Adrenal gland (tissue), 5 donors: Measurements from ENCODE around the gene HSP90AA1.

Source experiments
- POLR2A ChIP-seq, 2 donors: fragments of 450-650 bp; IDR thresholded peaks; one replicate each; pipeline ENCODE4 v1.6.1; 2017; ENCODE audit warnings: antibody characterized with exemption in 2 of 2, mild to moderate bottlenecking in 2 of 2, moderate library complexity in 1 of 2
- TF ChIP-seq, protein P1 (sequence below), 6 experiments: fragments of 450-650 bp in 4 of 6; fragments of 200-600 bp in 2 of 6; sonication (generic) in 1 of 6; IDR thresholded peaks; 1 replicate in 5 of 6; 2 replicates in 1 of 6; pipeline versions ENCODE4 v1.5.1 to v1.8.0; 2016 to 2021; ENCODE audit warnings: antibody characterized with exemption in 6 of 6, mild to moderate bottlenecking in 2 of 6, moderate library complexity in 1 of 6
- donor health status: DM: no; HTN: no; CAD: no.

DNA sequence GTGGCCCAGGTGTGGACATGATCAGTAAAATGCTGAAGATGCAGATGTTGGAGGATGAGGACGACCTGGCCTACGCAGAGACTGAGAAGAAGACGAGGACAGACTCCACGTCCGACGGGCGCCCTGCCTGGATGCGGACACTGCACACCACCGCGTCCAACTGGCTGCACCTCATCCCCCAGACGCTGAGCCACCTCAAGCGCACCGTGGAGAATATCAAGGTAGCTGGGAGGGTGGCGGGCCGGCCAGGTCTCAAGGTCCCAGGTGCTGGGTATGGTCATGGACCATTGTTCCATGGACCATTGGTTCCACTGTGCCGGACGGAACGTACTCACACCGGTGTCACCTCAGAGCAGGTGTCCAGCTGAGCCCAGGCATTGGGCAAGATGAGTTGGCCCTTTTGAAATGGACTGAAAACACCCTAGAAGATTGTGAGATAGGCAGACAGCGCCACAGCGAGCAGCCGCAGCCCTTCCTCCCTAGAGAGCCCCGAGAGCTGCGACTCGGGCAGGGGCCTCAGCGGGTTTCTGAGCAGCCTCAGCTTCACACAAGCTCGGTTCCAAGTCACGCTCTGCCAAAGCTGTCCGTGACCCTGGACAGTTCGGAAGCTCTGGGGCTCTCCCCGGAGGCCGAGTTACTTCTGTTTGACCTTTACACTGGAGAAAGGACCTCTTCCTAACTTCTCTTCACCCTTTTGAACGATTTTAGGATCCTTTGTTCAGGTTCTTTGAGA, 38.9 kb downstream of the HSP90AA1 start:
- TF ChIP-seq POLR2A (IDR thresholded peaks at IDR 0.05) = no peak
- TF ChIP-seq, protein P1, sequence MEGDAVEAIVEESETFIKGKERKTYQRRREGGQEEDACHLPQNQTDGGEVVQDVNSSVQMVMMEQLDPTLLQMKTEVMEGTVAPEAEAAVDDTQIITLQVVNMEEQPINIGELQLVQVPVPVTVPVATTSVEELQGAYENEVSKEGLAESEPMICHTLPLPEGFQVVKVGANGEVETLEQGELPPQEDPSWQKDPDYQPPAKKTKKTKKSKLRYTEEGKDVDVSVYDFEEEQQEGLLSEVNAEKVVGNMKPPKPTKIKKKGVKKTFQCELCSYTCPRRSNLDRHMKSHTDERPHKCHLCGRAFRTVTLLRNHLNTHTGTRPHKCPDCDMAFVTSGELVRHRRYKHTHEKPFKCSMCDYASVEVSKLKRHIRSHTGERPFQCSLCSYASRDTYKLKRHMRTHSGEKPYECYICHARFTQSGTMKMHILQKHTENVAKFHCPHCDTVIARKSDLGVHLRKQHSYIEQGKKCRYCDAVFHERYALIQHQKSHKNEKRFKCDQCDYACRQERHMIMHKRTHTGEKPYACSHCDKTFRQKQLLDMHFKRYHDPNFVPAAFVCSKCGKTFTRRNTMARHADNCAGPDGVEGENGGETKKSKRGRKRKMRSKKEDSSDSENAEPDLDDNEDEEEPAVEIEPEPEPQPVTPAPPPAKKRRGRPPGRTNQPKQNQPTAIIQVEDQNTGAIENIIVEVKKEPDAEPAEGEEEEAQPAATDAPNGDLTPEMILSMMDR (IDR thresholded peaks at IDR 0.05) = no peak
